C4-2B (cell line): Measurements from ENCODE around the gene TBC1D4.

Experiments
- H3K27ac ChIP-seq: fragments of 450-650 bp; 2 replicates; pipeline ENCODE4 v1.5.1; 2017
- ZFX ChIP-seq: fragments of 450-650 bp; IDR thresholded peaks from 2 replicates; pipeline ENCODE4 v1.6.1; 2017
- TF ChIP-seq, protein P1 (sequence below): fragments of 450-650 bp; conservative IDR thresholded peaks from 2 replicates; pipeline ENCODE4 v1.5.1; 2017; ENCODE audit warnings: mild to moderate bottlenecking

The TBC1D4 gene

DNA sequence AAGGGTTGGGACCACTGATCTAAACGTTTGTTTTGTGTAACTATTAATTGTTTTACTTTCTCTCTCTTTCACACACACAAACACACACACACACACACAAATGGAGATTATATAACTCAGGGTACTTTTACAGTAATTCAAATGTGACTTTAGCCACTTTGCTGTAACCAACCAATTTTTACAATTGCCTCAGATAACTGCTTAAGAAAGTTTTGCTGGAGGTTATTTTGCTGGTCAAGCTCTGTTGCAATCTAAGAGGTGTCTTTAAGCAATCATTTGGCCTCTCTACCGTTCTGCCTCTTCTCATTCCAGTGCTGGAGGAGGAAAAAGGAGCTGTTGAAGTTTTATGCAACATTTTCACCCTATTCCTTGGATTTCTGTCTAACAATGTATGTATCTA, 63.0 kb downstream of the TBC1D4 start:
- no peak overlapping the region for H3K27ac ChIP-seq
- TF ChIP-seq, protein P1, sequence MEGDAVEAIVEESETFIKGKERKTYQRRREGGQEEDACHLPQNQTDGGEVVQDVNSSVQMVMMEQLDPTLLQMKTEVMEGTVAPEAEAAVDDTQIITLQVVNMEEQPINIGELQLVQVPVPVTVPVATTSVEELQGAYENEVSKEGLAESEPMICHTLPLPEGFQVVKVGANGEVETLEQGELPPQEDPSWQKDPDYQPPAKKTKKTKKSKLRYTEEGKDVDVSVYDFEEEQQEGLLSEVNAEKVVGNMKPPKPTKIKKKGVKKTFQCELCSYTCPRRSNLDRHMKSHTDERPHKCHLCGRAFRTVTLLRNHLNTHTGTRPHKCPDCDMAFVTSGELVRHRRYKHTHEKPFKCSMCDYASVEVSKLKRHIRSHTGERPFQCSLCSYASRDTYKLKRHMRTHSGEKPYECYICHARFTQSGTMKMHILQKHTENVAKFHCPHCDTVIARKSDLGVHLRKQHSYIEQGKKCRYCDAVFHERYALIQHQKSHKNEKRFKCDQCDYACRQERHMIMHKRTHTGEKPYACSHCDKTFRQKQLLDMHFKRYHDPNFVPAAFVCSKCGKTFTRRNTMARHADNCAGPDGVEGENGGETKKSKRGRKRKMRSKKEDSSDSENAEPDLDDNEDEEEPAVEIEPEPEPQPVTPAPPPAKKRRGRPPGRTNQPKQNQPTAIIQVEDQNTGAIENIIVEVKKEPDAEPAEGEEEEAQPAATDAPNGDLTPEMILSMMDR: no peak
- TF ChIP-seq ZFX: no peak

DNA sequence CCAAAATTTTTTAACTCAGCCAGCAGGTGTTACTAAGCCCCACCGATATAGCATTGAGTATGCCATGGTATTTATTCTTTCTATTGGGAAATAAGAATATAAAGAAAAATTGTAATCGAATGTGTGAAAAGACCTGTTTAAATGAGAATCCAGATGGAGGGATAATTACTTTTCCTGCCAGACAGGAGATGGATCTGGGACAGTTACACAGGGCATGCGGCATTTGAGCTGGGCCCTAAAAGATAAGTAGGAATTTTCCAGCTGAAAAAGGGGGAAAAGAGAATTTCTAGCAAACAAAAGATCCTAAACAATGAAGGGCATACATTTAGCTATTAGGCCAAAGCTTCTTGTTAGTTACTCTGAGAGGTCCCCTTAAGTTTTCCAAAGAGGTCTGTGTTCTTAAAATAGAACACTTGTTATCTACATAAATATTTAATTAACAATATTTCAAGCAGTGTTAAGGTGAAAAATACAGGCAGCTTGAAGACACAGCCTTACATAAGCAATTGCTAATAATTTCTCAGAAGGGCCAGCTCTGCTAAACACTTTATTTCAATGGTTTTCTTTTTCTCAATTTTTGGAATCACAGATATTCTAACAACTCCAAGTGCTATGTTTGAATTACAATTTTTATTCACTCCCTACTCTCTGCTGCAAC, 63.7 kb downstream of the TBC1D4 start:
- no peak overlapping the region for H3K27ac ChIP-seq
- no peak for TF ChIP-seq ZFX
- TF ChIP-seq, protein P1: no peak

DNA sequence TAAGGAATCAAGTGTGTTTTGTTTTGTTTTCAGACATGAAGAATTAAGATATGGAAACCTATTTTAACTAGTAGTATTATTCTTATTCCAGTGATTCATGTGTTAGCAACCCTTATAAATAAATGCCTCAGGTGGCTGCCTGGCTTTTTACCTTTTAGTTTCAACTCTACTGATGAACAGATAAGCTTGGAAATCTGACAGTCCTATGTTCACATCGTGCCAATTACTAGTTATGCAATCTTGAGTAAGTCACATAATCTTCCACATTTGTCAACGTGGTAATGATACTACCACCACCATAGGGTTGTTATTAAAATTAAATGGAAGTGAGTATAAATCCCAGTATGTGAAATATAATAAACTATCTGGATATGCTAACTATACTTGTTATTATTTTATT, 64.3 kb downstream of the TBC1D4 start:
- TF ChIP-seq, protein P1: no peak
- no peak for TF ChIP-seq ZFX
- H3K27ac ChIP-seq: no peak overlapping the region

DNA sequence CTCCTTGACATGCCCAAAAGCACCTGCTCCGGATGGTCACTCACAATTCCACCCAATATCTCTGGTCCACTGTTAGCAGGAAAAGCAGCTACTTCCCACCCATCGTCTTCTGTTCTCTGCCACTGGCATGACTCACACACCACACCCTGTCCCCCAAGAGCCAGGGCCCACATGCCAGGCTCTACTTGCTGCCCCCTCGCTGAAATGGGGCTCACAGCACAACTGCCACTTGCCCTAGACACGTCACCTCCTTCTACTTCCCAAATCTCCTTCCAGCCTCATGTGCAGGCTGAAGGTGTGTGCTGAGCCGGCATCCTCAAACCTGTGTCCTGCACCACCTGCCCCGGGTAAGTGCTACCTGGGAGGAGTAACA, 65.0 kb downstream of the TBC1D4 start:
- no peak for TF ChIP-seq ZFX
- TF ChIP-seq, protein P1: no peak
- H3K27ac ChIP-seq: no peak overlapping the region; the same call in 1 of the 2 replicates

DNA sequence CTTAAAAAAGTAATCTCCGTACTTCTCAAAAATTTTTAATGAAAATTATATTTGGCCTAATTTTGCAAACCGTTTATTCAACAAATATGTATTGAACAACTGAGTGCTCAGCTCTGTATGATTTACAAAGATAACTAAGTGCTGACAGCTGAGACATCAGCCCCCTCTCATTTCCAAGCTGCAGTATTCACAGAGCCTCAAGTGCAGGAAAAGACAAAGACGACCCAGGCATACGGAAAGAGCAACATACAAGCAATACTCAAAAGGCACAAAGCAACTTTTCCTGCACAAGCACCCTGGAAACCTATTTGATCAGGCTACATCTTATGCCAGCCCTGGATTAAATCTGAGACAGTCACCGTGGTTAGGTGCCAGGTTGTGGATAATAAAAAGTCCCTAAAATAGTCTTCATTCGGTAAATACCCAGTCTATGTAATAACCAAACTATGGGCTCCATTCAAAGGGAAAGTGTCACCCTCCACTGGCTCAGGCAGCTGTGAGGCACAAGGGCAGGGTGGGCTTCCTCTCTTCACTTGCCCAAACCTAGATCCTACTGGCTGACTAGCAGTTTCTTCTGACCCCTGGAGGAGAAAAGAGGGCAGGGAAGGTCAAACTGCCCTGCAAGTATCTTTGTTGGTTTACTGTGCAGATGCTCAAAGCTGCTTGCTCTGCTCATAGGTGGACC, 65.5 kb downstream of the TBC1D4 start:
- no peak overlapping the region; the same call in 1 of the 2 replicates for H3K27ac ChIP-seq
- TF ChIP-seq, protein P1: no peak
- no peak for TF ChIP-seq ZFX

DNA sequence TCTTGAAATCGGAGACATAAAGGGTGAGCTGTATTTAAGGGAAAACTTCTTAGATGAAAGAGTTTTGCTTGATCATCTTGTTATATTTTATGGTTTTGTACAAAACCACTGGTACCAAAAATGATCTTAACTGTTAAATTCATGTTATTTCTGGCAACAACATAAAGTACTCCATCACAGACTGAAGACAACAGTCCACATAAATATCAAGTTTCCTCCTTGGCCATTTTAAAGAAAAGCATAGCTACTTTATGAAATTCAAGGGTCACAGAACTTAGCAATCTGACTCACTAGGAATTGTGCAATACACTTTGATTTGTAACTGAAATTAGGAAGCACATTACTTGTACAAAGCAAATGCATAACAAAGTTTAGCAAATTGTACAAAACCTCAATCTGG, 66.3 kb downstream of the TBC1D4 start:
- no peak overlapping the region for H3K27ac ChIP-seq
- TF ChIP-seq ZFX: no peak
- TF ChIP-seq, protein P1: no peak

DNA sequence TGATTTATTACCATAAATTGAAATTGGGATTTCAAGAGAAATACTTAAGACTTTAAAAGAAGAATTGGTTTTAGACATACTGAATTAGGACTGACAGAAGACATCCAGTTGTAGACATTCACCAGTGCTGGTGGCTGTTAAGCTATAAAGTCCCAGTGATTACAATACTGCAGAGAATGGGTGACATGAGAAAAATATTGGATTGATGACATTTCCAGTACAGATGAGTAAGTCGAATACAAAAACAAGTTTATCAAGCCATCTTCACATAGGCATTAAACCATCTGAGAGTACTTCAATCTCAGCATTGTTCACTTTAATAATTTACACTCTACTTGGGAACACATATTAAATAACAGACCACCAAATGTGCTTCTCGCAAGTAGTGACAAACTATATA, 66.8 kb downstream of the TBC1D4 start:
- TF ChIP-seq, protein P1: no peak
- no peak for TF ChIP-seq ZFX
- no peak overlapping the region for H3K27ac ChIP-seq
